HL-60/S4 (cell line): Measurements from ENCODE around the gene AKAP14.
"Not testable (repeated sequence)": the region's sequence is repeated elsewhere in the genome, so short reads cannot be mapped to it uniquely, and the experiment has no call there.

ENCODE experiments used
- in situ Hi-C: fragments of 300-500 bp; cut with MboI; formaldehyde crosslinking; loops from 2 replicates; pipeline ENCODE4 v1.14.3; 2022; ENCODE audit warnings: low sequenced_read_pairs

Gene AKAP14

DNA sequence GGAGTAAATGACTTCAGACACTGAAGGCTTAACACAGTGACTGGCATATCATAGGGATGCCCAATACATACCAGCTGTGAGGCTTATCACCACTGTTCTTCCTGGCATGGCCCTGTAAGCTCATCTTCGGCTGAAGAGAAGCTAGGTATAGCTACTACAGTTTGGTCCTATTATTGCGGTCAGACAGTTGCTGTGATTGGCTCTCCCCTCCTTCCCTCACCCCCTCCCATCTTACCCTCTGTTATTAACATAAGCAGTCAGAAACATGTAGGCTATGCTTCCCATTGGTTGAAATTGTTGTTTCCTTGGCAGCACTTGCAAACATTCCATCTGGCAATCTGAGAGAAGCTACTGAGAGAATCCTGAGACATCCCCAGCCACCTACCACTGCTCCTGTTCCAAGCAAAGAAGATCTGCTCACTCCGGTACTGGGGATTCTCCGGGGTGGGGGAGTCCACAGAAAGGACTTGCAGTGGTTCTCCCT lies at the start of gene AKAP14:
Gene AKAP14 (plus strand): TSS at position 51 of the 484 bp plus-strand sequence. CDS start 7,331 bp downstream, outside the sequence.
- in situ Hi-C loops: no loop called here

DNA sequence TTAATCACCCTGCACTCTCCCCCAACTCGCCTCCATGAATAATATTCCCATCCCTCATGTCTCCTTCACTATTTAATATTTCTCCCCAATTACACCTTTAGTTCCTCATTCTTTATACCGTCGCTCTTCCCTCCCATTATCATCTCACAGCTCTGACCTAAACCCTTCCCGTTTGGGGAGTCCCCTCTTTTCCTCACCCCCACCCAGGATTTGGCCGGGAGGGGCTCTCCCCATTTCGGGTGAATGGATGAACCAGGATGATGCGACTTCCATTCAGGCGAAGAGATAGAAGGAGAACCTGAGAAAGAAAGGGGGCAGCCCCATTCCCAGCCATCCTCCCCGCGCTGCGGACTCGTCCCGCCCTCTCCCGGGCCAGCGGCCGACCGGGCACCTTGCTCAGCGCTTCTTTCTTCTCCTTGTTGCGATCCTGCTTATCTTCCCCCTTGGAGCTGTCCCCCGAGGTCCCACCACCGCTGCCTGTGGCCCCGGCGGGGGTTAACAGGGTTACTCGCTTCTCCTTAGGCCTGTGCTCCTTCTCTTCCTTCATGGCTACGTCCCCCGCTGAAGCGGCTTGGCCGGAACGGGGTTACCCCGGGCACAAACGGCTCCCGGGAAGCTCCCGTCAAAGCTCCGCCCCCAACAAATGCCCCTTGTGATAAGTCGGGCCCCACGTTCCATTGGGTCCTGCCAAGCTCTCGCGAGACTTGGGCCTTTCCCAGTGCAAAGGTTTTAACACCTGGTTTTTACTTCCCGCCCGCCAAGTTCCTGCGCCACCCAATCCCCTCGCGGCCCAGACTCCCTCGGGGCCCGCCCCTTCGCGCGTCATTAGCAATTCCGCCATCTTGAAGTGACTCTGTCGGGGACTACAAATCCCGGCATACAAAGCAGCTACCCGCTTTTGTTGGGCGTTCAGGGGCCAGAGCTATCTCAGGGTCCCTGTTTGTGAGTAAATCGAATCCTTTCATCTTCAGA lies 43.0 kb upstream of the AKAP14 start, which contains the start of gene UPF3B:
Gene UPF3B (minus strand): TSS at position 582 of the 972 bp plus-strand sequence. CDS start 35 bp downstream, at position 547.
- in situ Hi-C loops: no loop called here

DNA sequence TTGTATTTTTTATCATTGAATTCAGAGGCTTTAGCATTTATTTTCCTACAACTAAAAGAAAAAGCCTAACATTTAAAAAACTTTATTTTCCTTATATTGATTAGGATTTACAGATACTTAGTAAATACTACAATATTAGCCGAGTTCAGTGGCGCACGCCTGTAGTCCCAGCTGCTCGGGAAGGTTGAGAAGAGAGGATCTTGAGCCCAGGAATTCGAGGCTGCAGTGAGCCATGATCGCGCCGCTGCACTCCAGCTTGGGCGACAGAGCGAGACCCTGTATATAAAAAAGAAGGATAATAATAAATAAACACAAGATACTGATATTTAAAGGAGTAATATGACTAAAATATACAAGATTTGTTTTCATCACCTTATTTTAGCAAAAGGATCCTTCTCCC lies 42.2 kb upstream of the AKAP14 start:
- in situ Hi-C loops: no loop called here

DNA sequence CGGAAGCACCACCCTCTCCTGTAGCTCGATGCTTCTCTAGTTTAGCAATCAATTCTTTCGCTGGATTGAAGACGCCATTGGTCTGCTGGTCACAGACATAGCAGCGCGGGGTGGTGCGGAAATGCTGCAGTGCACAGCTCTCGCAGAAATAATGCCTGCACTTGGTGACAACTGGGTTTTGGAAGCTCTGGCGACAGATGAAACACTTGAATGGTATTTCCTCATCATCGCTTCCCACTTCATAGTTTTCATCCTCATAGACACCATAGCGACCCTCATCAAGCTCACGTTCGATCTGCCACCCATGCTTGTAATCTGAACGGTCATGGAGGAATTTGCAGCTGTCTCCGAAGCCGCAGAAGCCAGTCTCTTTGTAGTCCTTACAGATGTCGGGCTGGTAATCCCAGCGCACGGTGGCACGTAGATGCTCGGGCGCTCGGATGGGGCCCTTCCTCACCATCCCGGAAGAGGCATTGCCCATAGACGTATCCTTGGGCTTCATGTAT lies 25.0 kb upstream of the AKAP14 start:
- in situ Hi-C loops: no loop called here

DNA sequence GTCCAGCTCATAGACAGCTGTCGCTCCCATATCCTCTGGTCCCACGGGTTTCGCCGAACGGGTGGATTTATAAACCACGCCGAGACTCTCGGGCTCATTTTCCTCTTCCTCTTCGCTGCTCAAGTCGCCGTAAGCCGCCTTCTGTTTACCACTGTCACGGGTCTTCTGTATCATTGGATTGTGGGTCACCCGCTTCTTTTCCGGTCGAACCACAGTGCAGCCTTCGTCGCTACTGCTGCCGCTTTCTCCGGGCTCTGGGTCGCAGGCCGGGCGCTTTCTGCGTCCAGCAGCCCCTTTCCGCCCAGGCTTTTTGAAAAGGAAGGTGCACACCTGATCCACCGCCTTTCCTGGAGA lies 24.5 kb upstream of the AKAP14 start:
- in situ Hi-C loops: no loop called here

DNA sequence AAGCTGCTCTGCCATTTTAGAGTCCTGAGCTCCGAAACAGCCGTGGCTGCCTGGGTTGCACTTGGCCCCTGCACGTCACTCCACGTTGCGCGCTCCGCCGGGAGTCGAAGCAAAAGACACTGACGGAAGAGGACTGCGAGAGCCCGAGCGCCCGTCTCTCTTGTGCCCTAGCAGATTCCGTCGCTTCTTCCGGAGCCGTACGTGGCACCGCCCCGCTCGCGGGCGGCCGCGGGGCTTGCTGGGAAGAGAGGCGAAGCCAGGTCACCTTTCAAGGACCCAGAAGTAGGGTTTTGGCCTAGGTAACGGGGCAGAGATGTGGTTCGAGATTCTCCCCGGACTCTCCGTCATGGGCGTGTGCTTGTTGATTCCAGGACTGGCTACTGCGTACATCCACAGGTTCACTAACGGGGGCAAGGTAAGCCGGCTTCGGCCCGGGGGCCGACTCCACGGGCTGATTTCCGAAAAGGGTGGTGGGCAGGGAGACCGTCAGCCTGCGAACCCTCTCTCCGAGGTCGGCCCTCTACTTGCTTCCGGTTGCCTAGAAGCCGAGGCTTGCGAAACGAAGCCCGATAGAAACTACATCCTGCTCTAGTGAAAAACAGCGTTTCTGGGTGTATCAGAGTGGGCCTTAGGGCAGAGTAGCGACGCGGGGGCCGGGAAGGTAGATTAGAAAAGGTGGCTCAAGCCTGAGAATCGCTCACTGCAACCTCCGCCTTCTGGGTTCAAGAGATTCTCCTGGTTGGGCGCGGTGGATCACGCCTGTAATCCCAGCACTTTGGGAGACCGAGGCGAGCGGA lies 23.9 kb upstream of the AKAP14 start, which contains the start of the genes NDUFA1 and RNF113A:
Gene NDUFA1 (plus strand): TSS at position 234 of the 797 bp plus-strand sequence. CDS start 80 bp downstream, at position 314.
Gene RNF113A (minus strand): TSS at position 135 of the 797 bp plus-strand sequence. CDS start 120 bp downstream, at position 15.
- in situ Hi-C loops: no loop called here

DNA sequence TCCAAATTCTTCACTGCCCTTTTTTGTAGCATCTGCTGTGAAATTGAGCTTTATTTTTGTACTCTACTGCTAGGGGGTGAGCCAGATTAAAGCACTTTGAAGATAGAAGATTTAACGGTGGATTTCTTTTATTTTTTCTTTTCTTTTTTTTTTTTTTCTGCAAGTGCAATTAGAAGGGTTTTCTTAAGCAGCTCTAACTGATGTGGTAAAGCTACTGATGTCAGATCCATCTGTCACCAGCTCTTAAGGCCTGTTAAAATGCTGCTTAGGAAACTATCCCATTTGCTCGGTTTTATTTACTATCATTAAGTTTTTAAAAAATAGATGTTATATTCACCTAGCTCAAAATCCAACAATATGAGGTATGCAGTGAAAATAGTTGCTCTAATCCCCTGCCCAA lies 17.0 kb upstream of the AKAP14 start:
- in situ Hi-C loops: no loop called here

DNA sequence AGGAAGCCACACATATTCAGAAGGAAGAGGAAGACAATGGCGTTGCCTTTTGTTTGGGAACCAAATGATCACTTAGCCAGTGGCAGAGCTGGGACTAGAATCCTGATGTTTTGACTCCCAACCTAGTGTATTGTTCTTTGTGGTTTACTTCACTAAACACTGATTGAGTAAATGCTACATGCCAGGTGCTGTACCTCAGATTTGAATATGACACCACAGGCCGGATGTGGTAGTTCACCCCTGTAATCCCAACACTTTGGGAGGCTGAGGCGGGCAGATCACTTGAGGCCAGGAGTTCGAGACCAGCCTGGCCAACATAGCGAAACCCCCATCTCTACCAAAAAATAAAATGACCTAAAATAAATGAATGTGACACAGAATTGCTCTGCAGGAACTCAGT lies 15.6 kb upstream of the AKAP14 start:
- in situ Hi-C loops: no loop called here

DNA sequence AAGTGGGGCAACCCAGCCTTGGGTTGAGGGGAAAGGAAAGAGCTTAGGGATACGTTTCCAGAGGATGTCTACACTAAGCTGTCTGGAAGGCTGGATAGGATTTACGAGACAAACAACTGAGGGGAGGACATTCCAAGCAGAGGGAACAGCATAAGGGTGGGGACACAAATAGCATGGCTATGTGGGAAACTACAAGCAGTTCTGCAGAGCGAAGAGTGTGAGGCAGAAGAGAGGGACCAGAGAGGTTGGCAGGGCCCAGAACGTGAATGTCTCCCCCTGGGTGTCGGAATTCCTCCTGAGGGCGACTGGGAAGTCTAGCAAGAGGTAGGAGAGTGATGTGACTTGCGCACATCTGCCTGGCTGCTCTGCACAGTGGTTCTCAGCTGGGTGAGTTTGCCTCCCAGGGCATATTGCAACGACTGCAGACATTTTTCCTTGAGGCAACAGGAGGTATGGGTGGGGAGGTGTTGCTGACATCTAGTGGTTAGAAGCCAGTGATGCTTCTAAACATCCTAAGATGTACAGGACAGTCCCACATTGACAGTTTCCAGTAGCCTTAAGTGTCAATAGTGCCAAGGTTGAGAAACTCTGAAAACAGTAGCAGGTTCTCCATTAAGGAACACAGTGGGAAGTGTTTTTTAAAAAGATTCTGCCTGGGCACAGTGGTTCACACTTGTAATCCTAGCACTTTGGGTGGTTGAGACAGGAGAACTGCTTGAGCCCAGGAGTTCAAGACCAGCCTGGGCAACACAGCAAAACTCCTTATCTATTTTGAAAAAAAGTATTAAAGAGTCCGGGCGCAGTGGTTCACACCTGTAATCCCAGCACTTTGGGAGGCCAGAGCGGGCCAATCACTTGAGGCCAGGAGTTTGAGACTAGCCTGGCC lies 14.9 kb upstream of the AKAP14 start:
- in situ Hi-C loops: no loop called here

DNA sequence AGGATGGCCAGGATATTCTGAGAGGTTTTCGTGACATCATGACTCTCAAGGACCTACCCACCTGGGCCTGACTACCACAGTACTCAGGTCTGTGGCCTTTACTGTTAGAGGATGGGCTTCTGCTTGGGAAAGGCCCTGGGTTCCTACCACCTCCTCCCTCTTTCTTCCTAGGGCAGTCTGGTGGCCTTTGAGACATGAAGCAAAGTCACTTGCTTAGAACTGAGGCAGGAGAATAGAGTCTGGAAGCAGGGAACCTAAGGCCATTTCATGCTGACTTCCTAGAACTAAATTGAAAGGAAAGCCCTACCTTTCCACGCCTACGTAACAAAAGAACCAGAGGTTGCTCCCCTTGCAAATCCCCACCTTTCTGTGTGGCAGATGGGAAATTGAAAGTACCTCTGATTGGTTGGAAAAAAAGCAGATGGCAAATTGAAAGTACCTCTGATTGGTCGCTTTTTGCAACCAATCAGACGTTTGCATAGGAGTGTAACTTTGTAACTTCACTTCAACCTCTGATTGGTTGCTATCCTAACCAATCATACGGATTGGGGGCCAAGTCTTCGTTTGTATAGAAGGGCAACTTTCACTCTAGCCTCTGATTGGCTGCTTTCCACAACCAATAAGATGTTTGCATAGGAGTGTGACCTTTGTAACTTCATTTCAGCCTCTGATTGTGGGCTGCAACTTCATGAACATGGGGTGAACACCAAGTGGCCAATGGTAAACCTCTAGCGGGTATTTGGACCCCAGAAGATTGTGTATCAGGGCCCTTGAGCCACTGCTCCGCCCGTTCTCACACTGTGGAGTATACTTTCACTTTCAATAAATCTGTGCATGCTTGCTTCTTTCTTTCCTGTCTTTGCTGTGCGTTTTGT lies 9.9 kb upstream of the AKAP14 start:
- in situ Hi-C loops: no loop called here

DNA sequence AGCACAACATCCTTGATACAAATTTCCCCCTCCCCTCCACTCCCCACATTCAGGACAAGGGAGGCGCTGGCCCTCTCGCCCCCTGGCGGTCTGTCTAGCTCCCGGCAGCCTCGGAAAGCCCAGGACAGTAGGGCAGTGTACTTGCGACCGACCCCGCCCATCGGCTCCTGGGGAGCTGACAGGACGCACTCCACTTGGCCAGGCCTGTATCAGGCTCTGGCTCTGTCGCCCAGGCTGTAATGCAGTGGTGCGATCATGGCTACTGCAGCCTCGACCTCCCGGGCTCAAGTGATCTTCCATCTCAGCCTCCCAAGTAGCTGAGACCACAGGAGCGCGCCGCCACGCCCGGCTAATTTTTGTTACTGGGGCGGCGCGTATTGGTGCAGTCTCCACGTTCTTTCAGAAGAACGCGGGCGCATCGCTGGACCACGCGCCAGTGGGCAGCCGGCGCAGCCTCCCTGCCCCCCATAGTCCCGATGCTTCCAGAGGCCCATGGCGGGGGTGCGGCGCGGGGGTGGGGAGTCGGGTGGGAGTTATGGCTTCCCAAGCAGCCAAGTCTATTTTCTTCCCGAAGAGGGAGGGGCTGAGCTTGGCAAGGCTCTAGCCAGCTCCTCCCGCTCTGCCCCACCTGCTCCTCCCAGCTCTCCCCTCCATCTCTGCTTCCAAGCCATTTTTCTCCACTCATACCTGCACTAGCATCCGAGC lies 7.8 kb upstream of the AKAP14 start:
- in situ Hi-C loops: no loop called here

DNA sequence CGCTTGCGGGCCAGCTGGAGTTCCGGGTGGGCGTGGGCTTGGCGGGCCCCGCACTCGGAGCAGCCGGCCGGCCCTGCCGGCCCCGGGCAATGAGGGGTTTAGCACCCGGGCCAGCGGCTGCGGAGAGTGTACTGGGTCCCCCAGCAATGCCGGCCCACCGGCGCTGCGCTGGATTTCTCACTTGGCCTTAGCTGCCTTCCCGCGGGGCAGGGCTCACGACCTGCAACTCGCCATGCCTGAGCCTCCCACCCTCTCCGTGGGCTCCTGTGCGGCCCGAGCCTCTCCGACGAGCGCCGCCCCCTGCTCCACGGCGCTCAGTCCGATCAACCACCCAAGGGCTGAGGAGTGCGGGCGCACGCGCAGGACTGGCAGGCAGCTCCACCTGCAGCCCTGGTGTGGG lies 5.1 kb upstream of the AKAP14 start:
- in situ Hi-C loops: not testable (repeated sequence)

DNA sequence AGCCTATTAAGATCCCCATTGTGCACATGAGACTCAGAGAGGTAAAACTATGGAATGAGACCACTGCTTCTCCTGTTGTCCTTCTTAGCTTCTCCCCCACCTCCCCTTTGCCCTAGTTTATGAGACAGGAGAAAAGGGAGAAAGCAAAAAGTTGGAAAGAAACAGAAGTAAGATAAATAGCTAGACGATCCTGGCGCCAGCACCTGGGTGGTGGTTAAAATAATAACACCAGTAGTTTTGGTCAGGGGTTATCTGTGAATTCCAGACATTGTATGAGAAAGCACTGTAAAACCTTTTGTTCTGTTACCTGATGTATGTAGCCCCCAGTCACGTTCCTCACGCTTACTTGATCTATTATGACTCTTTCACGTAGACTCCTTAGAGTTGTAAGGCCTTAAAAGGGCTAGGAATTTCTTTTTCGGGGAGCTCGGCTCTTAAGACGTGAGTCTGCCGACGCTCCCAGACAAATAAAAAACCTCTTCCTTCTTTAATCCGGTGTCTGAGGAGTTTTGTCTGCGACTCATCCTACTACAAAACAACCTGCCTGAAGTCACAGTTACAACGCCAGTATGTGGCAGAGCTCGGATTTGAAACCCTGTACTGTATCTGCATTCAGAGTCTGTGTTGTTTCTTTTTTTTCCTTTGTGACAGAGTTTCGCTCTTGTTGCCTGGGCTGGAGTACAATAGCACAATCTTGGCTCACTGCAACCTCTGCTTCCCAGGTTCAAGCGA lies 3.6 kb upstream of the AKAP14 start:
- in situ Hi-C loops: not testable (repeated sequence)

DNA sequence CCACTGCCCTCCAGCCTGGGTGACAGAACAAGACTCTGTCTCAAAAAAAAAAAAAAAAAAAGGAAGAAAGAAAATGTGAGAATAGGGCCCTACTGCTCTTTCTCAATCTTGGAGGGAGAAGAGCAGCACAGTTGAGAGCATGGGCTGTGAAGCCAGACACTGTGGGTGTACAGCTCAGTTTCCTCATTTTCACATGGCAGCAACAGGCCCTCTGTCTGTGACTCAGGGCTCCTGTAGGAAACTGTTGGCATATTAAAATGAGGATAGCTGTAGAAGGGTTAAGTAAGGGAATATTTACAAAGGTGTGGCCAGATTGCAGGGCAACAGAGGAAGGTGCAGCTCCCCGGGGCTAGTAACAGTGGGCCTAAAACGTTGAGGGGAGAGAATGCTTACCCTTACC lies 3.4 kb downstream of the AKAP14 start:
- in situ Hi-C loops: no loop called here

DNA sequence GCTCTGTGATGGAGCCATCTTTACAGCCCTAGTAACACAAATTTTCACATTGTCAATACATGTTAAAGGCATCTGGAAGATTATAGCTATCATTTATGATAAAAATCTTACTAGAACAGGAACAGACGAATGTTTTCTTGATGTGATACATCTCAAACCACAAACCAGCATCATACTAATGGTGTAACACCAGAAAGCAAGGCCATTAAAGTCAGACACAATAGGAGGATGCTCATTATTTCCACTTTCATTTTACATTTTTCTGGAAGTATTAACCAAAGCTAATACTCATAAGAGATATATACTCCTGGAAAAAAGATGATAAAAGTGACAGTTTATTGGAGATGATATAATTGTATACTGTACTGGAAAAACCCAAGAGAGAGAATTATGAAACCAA lies 5.3 kb downstream of the AKAP14 start:
- in situ Hi-C loops: no loop called here

DNA sequence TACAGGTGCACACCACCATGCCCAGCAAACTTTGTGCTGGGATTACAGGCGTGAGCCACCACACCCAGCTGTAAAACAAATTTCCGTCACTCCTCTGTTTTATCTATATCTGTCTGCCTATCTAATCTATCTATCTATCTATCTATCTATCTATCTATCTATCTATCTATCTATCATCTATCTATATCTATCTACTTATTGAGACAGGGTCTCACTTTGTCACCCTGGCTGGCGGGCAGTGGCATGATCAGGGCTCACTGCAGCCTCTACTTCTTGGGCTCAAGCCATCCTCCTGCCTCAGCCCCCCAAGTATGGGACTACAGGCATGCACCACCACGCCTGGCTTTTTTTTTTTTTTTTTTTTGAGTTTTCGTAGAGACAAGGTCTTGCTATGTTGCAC lies 20.6 kb downstream of the AKAP14 start:
- in situ Hi-C loops: no loop called here

DNA sequence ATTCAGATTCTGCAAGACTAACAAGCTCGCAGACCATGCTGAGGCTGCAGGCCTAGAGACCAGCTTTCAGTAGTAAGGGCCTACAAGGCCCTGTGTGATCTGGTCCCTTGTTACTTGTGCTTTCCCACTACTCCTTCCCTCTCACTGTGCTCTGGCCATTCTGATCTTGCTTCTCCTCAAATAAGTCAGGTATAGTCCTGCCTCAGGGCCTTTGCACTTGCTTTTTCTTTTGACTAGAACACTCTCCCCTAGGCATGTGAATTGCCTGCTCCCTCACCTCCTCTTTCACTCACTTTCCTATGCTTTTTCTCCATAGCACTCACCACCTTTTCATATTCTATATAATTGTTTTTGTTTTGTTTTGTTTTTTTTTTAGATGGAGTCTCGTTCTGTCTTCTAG lies 22.2 kb downstream of the AKAP14 start:
- in situ Hi-C loops: no loop called here
